ENCODE data around the gene DHFR.

The DHFR gene

GRCh38 chr5:80697100-80697499 is 42.3 kb upstream of the DHFR start:
- no peak overlapping the region for H3K4me3 ChIP-seq (ENCODE audit: control insufficient read depth, low read depth, low read length)
- TF ChIP-seq CTCF (IDR thresholded peaks at IDR 0.05; ENCODE audit: control insufficient read depth, insufficient read depth, low read depth, low read length, missing control alignments) = no peak
- no peak for DNase-seq (ENCODE audit: low read depth)

- no peak for DNase-seq (ENCODE audit: low read depth)
- no peak for TF ChIP-seq CTCF (IDR thresholded peaks at IDR 0.05; ENCODE audit: control insufficient read depth, insufficient read depth, low read depth, low read length, missing control alignments)
- H3K4me3 ChIP-seq (ENCODE audit: control insufficient read depth, low read depth, low read length) = no peak overlapping the region
Measured at GRCh38 chr5:80696450-80696849, 41.7 kb upstream of the DHFR start.

GRCh38 chr5:80695666-80696065 is 40.9 kb upstream of the DHFR start:
- no peak for TF ChIP-seq CTCF (IDR thresholded peaks at IDR 0.05; ENCODE audit: control insufficient read depth, insufficient read depth, low read depth, low read length, missing control alignments)
- no peak for DNase-seq (ENCODE audit: low read depth)
- no peak overlapping the region for H3K4me3 ChIP-seq (ENCODE audit: control insufficient read depth, low read depth, low read length)

GRCh38 chr5:80689627-80690026 is 34.8 kb upstream of the DHFR start:
- DNase-seq (ENCODE audit: low read depth) = no peak
- H3K4me3 ChIP-seq (ENCODE audit: control insufficient read depth, low read depth, low read length) = no peak overlapping the region
- TF ChIP-seq CTCF (IDR thresholded peaks at IDR 0.05; ENCODE audit: control insufficient read depth, insufficient read depth, low read depth, low read length, missing control alignments) = no peak

GRCh38 chr5:80688648-80689420 is 34.1 kb upstream of the DHFR start:
- no peak for DNase-seq (ENCODE audit: low read depth)
- TF ChIP-seq CTCF (IDR thresholded peaks at IDR 0.05; ENCODE audit: control insufficient read depth, insufficient read depth, low read depth, low read length, missing control alignments) = no peak
- H3K4me3 ChIP-seq (ENCODE audit: control insufficient read depth, low read depth, low read length) = no peak overlapping the region

- TF ChIP-seq CTCF (IDR thresholded peaks at IDR 0.05; ENCODE audit: control insufficient read depth, insufficient read depth, low read depth, low read length, missing control alignments) = peak; percentile 34
- H3K4me3 ChIP-seq (ENCODE audit: control insufficient read depth, low read depth, low read length) = no peak overlapping the region
- DNase-seq (ENCODE audit: low read depth) = no peak
Measured at GRCh38 chr5:80686757-80687156, 32.0 kb upstream of the DHFR start.
